ENCODE measurements around the gene ABR.

DNA sequence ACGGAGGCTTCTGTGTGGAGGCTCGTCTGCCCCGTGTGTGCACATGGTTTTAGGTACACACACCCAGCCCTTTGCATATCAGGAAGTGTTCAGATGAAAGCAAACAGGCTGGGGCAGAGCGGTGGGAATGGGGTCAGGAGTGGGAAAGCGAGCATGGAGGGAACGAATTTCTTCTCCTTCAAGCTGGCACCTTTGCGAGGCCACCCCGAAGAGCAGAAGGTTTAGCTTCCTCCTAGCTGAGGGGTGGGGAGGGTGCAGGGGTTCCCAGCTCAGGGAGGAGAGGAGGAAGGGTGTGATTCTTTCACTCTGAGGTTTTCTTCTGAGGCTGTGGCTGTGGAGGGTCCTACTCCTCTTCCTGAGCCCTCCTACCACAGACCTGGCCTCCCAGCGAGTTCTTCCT lies 83.6 kb downstream of the ABR start:
- no peak for TF ChIP-seq CTCF (IDR thresholded peaks at IDR 0.05; ENCODE audit: low read depth, low read length)
- no peak for TF ChIP-seq MYC (IDR thresholded peaks at IDR 0.05; ENCODE audit: low read depth, low read length)
- no peak for TF ChIP-seq POLR2A (IDR thresholded peaks at IDR 0.05; ENCODE audit: extremely low read depth, insufficient read length)

Measured in NB4 (cell line).